ENCODE measurements around the gene C21orf91. TPM values are rescaled to one million over a fixed set of nuclear protein-coding genes. Genes with fewer than 3 reads are reported as not detected.

Gene C21orf91
- total and polyA plus RNA-seq, 2 experiments from 2014 or later = 10.9 to 20.0 TPM

DNA sequence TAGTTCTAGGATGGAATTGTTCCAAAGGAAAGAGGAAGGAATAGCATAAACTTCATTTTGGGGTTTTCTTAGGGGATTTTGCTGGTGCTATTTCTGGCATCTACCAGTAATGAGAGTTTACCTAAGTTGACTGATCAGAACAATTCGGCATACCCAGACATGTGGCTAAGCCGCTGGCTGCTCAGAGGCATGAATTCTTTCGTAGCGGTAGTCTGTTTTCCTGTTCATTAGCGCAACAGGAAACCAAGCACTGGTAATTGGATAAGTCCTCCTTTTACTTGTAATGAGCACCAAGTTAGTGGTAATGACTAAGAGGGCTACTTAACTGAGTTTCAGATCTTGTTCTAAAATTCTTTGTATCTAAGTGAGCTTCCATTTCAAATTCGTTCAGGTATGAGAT is 38.6 kb downstream of the C21orf91 start (continued):
- TF ChIP-seq, protein P1, sequence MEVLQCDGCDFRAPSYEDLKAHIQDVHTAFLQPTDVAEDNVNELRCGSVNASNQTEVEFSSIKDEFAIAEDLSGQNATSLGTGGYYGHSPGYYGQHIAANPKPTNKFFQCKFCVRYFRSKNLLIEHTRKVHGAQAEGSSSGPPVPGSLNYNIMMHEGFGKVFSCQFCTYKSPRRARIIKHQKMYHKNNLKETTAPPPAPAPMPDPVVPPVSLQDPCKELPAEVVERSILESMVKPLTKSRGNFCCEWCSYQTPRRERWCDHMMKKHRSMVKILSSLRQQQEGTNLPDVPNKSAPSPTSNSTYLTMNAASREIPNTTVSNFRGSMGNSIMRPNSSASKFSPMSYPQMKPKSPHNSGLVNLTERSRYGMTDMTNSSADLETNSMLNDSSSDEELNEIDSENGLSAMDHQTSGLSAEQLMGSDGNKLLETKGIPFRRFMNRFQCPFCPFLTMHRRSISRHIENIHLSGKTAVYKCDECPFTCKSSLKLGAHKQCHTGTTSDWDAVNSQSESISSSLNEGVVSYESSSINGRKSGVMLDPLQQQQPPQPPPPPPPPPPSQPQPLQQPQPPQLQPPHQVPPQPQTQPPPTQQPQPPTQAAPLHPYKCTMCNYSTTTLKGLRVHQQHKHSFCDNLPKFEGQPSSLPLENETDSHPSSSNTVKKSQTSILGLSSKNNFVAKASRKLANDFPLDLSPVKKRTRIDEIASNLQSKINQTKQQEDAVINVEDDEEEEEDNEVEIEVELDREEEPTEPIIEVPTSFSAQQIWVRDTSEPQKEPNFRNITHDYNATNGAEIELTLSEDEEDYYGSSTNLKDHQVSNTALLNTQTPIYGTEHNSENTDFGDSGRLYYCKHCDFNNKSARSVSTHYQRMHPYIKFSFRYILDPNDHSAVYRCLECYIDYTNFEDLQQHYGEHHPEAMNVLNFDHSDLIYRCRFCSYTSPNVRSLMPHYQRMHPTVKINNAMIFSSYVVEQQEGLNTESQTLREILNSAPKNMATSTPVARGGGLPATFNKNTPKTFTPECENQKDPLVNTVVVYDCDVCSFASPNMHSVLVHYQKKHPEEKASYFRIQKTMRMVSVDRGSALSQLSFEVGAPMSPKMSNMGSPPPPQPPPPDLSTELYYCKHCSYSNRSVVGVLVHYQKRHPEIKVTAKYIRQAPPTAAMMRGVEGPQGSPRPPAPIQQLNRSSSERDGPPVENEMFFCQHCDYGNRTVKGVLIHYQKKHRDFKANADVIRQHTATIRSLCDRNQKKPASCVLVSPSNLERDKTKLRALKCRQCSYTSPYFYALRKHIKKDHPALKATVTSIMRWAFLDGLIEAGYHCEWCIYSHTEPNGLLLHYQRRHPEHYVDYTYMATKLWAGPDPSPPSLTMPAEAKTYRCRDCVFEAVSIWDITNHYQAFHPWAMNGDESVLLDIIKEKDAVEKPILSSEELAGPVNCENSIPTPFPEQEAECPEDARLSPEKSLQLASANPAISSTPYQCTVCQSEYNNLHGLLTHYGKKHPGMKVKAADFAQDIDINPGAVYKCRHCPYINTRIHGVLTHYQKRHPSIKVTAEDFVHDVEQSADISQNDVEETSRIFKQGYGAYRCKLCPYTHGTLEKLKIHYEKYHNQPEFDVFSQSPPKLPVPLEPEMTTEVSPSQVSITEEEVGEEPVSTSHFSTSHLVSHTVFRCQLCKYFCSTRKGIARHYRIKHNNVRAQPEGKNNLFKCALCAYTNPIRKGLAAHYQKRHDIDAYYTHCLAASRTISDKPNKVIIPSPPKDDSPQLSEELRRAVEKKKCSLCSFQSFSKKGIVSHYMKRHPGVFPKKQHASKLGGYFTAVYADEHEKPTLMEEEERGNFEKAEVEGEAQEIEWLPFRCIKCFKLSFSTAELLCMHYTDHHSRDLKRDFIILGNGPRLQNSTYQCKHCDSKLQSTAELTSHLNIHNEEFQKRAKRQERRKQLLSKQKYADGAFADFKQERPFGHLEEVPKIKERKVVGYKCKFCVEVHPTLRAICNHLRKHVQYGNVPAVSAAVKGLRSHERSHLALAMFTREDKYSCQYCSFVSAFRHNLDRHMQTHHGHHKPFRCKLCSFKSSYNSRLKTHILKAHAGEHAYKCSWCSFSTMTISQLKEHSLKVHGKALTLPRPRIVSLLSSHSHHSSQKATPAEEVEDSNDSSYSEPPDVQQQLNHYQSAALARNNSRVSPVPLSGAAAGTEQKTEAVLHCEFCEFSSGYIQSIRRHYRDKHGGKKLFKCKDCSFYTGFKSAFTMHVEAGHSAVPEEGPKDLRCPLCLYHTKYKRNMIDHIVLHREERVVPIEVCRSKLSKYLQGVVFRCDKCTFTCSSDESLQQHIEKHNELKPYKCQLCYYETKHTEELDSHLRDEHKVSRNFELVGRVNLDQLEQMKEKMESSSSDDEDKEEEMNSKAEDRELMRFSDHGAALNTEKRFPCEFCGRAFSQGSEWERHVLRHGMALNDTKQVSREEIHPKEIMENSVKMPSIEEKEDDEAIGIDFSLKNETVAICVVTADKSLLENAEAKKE (CRISPR knock-in tag; IDR thresholded peaks at IDR 0.05) = no peak

DNA sequence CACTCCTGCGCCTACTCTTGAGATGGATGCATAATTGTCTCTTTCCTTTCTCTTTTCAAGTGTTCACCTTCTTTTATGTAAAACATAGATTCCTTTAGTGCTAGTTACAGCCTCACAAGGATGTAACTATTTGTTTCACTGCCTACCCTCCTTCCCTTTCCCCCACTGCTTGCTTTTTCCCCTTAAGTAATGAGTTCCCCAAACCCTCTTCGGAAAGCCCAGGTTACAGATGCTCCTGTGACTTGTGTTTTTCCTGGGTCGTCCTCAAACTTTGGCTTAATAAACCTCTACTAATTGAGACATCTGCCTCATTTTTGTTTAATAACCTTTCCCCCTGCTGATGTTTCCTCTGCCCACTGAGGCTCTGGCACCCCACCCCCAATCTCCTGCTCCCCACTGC is 39.2 kb downstream of the C21orf91 start:
- no peak overlapping the region for H3K27ac Mint-ChIP-seq
- no peak overlapping the region for H3K4me2 ChIP-seq
- TF ChIP-seq NANOG (IDR thresholded peaks at IDR 0.05; ENCODE audit: borderline replicate concordance) = no peak
- TF ChIP-seq STAT1 (IDR thresholded peaks at IDR 0.05; ENCODE audit: unreplicated experiment) = no peak
- no peak for TF ChIP-seq ZNF114 (CRISPR knock-in tag; IDR thresholded peaks at IDR 0.05)
- no peak for TF ChIP-seq JUNB (IDR thresholded peaks at IDR 0.05; ENCODE audit: unreplicated experiment)
- TF ChIP-seq EZH2 (IDR thresholded peaks at IDR 0.05; ENCODE audit: low read depth, unreplicated experiment) = no peak
- TF ChIP-seq, protein P2, sequence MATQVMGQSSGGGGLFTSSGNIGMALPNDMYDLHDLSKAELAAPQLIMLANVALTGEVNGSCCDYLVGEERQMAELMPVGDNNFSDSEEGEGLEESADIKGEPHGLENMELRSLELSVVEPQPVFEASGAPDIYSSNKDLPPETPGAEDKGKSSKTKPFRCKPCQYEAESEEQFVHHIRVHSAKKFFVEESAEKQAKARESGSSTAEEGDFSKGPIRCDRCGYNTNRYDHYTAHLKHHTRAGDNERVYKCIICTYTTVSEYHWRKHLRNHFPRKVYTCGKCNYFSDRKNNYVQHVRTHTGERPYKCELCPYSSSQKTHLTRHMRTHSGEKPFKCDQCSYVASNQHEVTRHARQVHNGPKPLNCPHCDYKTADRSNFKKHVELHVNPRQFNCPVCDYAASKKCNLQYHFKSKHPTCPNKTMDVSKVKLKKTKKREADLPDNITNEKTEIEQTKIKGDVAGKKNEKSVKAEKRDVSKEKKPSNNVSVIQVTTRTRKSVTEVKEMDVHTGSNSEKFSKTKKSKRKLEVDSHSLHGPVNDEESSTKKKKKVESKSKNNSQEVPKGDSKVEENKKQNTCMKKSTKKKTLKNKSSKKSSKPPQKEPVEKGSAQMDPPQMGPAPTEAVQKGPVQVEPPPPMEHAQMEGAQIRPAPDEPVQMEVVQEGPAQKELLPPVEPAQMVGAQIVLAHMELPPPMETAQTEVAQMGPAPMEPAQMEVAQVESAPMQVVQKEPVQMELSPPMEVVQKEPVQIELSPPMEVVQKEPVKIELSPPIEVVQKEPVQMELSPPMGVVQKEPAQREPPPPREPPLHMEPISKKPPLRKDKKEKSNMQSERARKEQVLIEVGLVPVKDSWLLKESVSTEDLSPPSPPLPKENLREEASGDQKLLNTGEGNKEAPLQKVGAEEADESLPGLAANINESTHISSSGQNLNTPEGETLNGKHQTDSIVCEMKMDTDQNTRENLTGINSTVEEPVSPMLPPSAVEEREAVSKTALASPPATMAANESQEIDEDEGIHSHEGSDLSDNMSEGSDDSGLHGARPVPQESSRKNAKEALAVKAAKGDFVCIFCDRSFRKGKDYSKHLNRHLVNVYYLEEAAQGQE (IDR thresholded peaks at IDR 0.05; ENCODE audit: unreplicated experiment) = no peak

More for the DNA sequence above, 39.2 kb downstream of the C21orf91 start:
- DNase-seq (ENCODE audit: low spot score) = no peak
- Histone ChIP-seq H4K20me1 (replicated peaks; ENCODE audit: insufficient read depth) (no peaks in the 10 kb centered on the region), H3K27ac (ENCODE audit: low read depth) (no peak overlapping the region), H3K79me2 (replicated peaks; ENCODE audit: insufficient read depth) (no peaks in the 10 kb centered on the region), H3K9me2 (ENCODE audit: insufficient read depth) (no peaks in the 10 kb centered on the region), H3K36me3 (ENCODE audit: insufficient read depth) (no peaks in the 10 kb centered on the region), H3K4me1 (ENCODE audit: insufficient read depth) (peaks cover 19% of the 10 kb centered on the region), H3F3A (replicated peaks; ENCODE audit: low read depth) (no peaks in the 10 kb centered on the region), H3K27me3 (ENCODE audit: insufficient read depth) (no peaks in the 10 kb centered on the region), H2AFZ (no peak overlapping the region), H3K4me3 (no peak overlapping the region)
- peaks cover 28% of the 10 kb centered on the region for H3K36me3 Mint-ChIP-seq (ENCODE audit: low read depth)
- H3K27me3 Mint-ChIP-seq (ENCODE audit: insufficient read depth, low read depth, poor library complexity) = no peaks in the 10 kb centered on the region
- H3K9me3 Mint-ChIP-seq = no peaks in the 10 kb centered on the region; the same call in 1 of the 3 replicates
- no peak overlapping the region for H3K4me3 Mint-ChIP-seq
- ATAC-seq = no peak
- peaks cover 17% of the 10 kb centered on the region for H3K4me1 Mint-ChIP-seq

Data from GM23338 (cell line).